Measurements from ENCODE around the gene PABPN1L.

PABPN1L gene

GRCh38 chr16:88861359-88861758 is 5.1 kb downstream of the PABPN1L start:
- DNase-seq: no peak
- Histone ChIP-seq H3K9me3 (ENCODE audit: control extremely low read depth in 1 of 5, control insufficient read depth in 4 of 5, insufficient read depth in 2 of 5, low read depth in 1 of 5, low read length in 4 of 5) (no peaks in the 10 kb centered on the region), H3K4me3 (ENCODE audit: control insufficient read depth in 1 of 7, extremely low read depth in 1 of 7, insufficient read depth in 4 of 7, low read depth in 2 of 7, low read length in 6 of 7) (no peak overlapping the region), H3K4me1 (ENCODE audit: control extremely low read depth in 1 of 4, control insufficient read depth in 4 of 4, insufficient read depth in 4 of 4, low read length in 3 of 4) (peaks cover 0 to 12% (median 11%) of the 10 kb centered on the region in 4 experiments), H3K36me3 (ENCODE audit: control insufficient read depth in 4 of 4, insufficient read depth in 4 of 4, low read length in 3 of 4) (peaks cover 3 to 49% (median 31%) of the 10 kb centered on the region in 4 experiments), H3K27me3 (replicated peaks in 2 of 5; ENCODE audit: control insufficient read depth in 4 of 5, insufficient read depth in 5 of 5, low read length in 4 of 5) (no peaks in the 10 kb centered on the region), H3K27ac (ENCODE audit: insufficient read depth in 1 of 2, low read depth in 1 of 2, low read length in 2 of 2, poor library complexity in 1 of 2, severe bottlenecking in 2 of 2) (no peak overlapping the region)
- CTCF ChIA-PET: no interaction called here
- POLR2A ChIA-PET: interaction anchor here (0.9 kb wide), 1 partner anchor 10 kb away, joined by 3 read pairs; no protein-coding TSS in a partner anchor
- 98% methylated on average over 17 of the region's 19 CpGs for WGBS (ENCODE audit: insufficient coverage)

GRCh38 chr16:88859381-88860091 is 6.9 kb downstream of the PABPN1L start:
- no peak for DNase-seq
- Histone ChIP-seq H3K4me3 (ENCODE audit: control insufficient read depth in 1 of 7, extremely low read depth in 1 of 7, insufficient read depth in 4 of 7, low read depth in 2 of 7, low read length in 6 of 7) (no peak overlapping the region), H3K27me3 (replicated peaks in 2 of 5; ENCODE audit: control insufficient read depth in 4 of 5, insufficient read depth in 5 of 5, low read length in 4 of 5) (no peaks in the 10 kb centered on the region), H3K4me1 (ENCODE audit: control extremely low read depth in 1 of 4, control insufficient read depth in 4 of 4, insufficient read depth in 4 of 4, low read length in 3 of 4) (peaks cover 3 to 29% (median 29%) of the 10 kb centered on the region in 4 experiments), H3K9me3 (ENCODE audit: control extremely low read depth in 1 of 5, control insufficient read depth in 4 of 5, insufficient read depth in 2 of 5, low read depth in 1 of 5, low read length in 4 of 5) (no peaks in the 10 kb centered on the region), H3K27ac (ENCODE audit: insufficient read depth in 1 of 2, low read depth in 1 of 2, low read length in 2 of 2, poor library complexity in 1 of 2, severe bottlenecking in 2 of 2) (no peak overlapping the region), H3K36me3 (ENCODE audit: control insufficient read depth in 4 of 4, insufficient read depth in 4 of 4, low read length in 3 of 4) (peaks cover 3 to 49% (median 31%) of the 10 kb centered on the region in 4 experiments)
- CTCF ChIA-PET: interaction anchor here (1.0 to 3.6 kb wide), 5 partner anchors 9 to 297 kb away, joined by 3 to 39 read pairs (median 5); no protein-coding TSS in a partner anchor
- 97% methylated on average over 20 of the region's 20 CpGs for WGBS (ENCODE audit: insufficient coverage)
- POLR2A ChIA-PET: no interaction called here

- 15% methylated on average over 11 of the region's 12 CpGs for whole genome bisulfite sequencing (ENCODE audit: insufficient coverage)
- Histone ChIP-seq H3K36me3 (ENCODE audit: control insufficient read depth in 4 of 4, insufficient read depth in 4 of 4, low read length in 3 of 4) (peaks cover 3 to 47% (median 32%) of the 10 kb centered on the region in 4 experiments), H3K4me3 (ENCODE audit: control insufficient read depth in 1 of 7, extremely low read depth in 1 of 7, insufficient read depth in 4 of 7, low read depth in 2 of 7, low read length in 6 of 7) (peak overlapping the region; percentile 83 to 98 (median 93))
These were observed 8.6 kb downstream of the PABPN1L start for GRCh38 chr16:88857728-88858339.

DNA sequence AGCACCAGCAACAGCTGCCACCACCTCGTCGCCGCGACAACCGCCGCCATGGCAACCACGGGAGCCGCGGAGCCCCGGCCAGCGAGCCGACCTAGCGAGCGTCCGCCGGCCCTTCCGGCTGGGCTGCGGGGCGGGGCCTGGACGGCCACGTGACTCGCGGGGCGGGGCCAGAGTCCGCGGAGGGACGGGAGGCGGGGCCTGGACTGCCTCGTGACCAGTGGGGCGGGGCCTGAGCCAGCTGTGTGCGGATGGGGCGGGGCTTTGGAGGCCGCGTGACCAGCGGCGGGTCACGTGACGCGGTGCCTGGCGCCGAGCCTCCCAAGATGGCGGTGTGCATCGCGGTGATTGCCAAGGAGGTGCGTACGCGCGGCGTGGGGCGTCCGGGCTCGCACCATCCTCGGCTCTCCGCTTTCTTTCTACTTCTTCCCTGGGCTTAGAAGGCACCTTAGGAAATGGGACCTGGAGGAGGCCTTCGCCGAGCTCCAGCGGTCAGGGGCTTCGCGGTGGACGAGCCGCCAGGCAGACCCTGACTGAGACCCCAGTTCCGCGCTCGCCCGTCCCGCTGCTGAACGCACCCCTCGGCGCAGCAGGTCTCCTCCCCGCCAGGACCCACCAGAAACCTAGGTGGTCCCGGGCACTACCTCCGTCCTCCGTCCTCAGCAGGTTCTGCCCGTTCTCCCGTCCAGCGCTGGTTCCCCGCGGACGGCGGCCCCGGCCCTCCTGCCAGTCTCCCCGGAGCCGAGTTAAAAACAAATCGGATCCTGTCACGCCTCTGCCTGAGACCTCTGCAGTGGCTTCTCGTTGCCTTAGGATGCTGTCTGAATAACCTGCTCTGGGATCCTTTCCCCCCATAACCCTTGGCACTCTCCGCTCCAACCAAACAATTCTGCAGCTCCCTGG is 9.4 kb downstream of the PABPN1L start, which contains the start of the genes GALNS and TRAPPC2L:
Gene GALNS (minus strand): TSS at position 120 of the 900 bp plus-strand sequence. CDS start 70 bp downstream, at position 50.
Gene TRAPPC2L (plus strand): TSS at position 300 of the 900 bp plus-strand sequence. CDS start 24 bp downstream, at position 324.
- Histone ChIP-seq H3K9me3 (ENCODE audit: control extremely low read depth in 1 of 5, control insufficient read depth in 4 of 5, insufficient read depth in 2 of 5, low read depth in 1 of 5, low read length in 4 of 5) (no peaks in the 10 kb centered on the region), H3K4me3 (ENCODE audit: control insufficient read depth in 1 of 7, extremely low read depth in 1 of 7, insufficient read depth in 4 of 7, low read depth in 2 of 7, low read length in 6 of 7) (peak within 1 kb of the TSS; percentile 83 to 98 (median 93)), H3K27ac (ENCODE audit: insufficient read depth in 1 of 2, low read depth in 1 of 2, low read length in 2 of 2, poor library complexity in 1 of 2, severe bottlenecking in 2 of 2) (peak within 1 kb of the TSS in 1 of 2 experiments; percentile 61), H3K27me3 (replicated peaks in 2 of 5; ENCODE audit: control insufficient read depth in 4 of 5, insufficient read depth in 5 of 5, low read length in 4 of 5) (no peaks in the 10 kb centered on the region), H3K4me1 (ENCODE audit: control extremely low read depth in 1 of 4, control insufficient read depth in 4 of 4, insufficient read depth in 4 of 4, low read length in 3 of 4) (peaks cover 3 to 43% (median 33%) of the 10 kb centered on the region in 4 experiments), H3K36me3 (ENCODE audit: control insufficient read depth in 4 of 4, insufficient read depth in 4 of 4, low read length in 3 of 4) (peaks cover 3 to 40% (median 26%) of the 10 kb centered on the region in 4 experiments)
- ChIA-PET CTCF (interaction anchor here (1.0 to 3.6 kb wide), 22 partner anchors 8 to 359 kb away, joined by 3 to 39 read pairs (median 4); partner anchors contain the start of genes APRT and PABPN1L), POLR2A (no interaction called here)
- peak; percentile 89 to 95 (median 94) for DNase-seq
- under 1% methylated on average over 72 of the region's 87 CpGs for WGBS (ENCODE audit: insufficient coverage)

More at GRCh38 chr16:88857728-88858339, 8.6 kb downstream of the PABPN1L start:
- H3K27ac ChIP-seq (ENCODE audit: insufficient read depth in 1 of 2, low read depth in 1 of 2, low read length in 2 of 2, poor library complexity in 1 of 2, severe bottlenecking in 2 of 2): peak overlapping the region in 1 of 2 experiments; percentile 61
- peaks cover 3 to 43% (median 33%) of the 10 kb centered on the region in 4 experiments for H3K4me1 ChIP-seq (ENCODE audit: control extremely low read depth in 1 of 4, control insufficient read depth in 4 of 4, insufficient read depth in 4 of 4, low read length in 3 of 4)
- peak; percentile 79 to 87 (median 84) for DNase-seq
- H3K9me3 ChIP-seq (ENCODE audit: control extremely low read depth in 1 of 5, control insufficient read depth in 4 of 5, insufficient read depth in 2 of 5, low read depth in 1 of 5, low read length in 4 of 5): no peaks in the 10 kb centered on the region
- H3K27me3 ChIP-seq (replicated peaks in 2 of 5; ENCODE audit: control insufficient read depth in 4 of 5, insufficient read depth in 5 of 5, low read length in 4 of 5): no peaks in the 10 kb centered on the region
- ChIA-PET POLR2A (interaction anchor here (0.7 kb wide), 1 partner anchor 79 kb away, joined by 3 read pairs; no protein-coding TSS in a partner anchor), CTCF (interaction anchor here (1.0 to 3.6 kb wide), 23 partner anchors 8 to 358 kb away, joined by 3 to 39 read pairs (median 4); partner anchors contain the start of genes APRT and PABPN1L)

GRCh38 chr16:88856122-88856827 is 10.2 kb downstream of the PABPN1L start:
- no peak for DNase-seq
- CTCF ChIA-PET: interaction anchor here (1.0 to 3.6 kb wide), 11 partner anchors 10 to 110 kb away, joined by 3 to 39 read pairs (median 6); partner anchors contain the start of genes APRT and PABPN1L
- no peak overlapping the region for H3K27ac ChIP-seq (ENCODE audit: insufficient read depth in 1 of 2, low read depth in 1 of 2, low read length in 2 of 2, poor library complexity in 1 of 2, severe bottlenecking in 2 of 2)
- peaks cover 3 to 43% (median 33%) of the 10 kb centered on the region in 4 experiments for H3K4me1 ChIP-seq (ENCODE audit: control extremely low read depth in 1 of 4, control insufficient read depth in 4 of 4, insufficient read depth in 4 of 4, low read length in 3 of 4)
- no peaks in the 10 kb centered on the region for H3K27me3 ChIP-seq (replicated peaks in 2 of 5; ENCODE audit: control insufficient read depth in 4 of 5, insufficient read depth in 5 of 5, low read length in 4 of 5)
- WGBS (ENCODE audit: insufficient coverage): 37% methylated on average over 23 of the region's 53 CpGs
- peak overlapping the region; percentile 83 to 98 (median 93) for H3K4me3 ChIP-seq (ENCODE audit: control insufficient read depth in 1 of 7, extremely low read depth in 1 of 7, insufficient read depth in 4 of 7, low read depth in 2 of 7, low read length in 6 of 7)
- H3K9me3 ChIP-seq (ENCODE audit: control extremely low read depth in 1 of 5, control insufficient read depth in 4 of 5, insufficient read depth in 2 of 5, low read depth in 1 of 5, low read length in 4 of 5): no peaks in the 10 kb centered on the region
- H3K36me3 ChIP-seq (ENCODE audit: control insufficient read depth in 4 of 4, insufficient read depth in 4 of 4, low read length in 3 of 4): peaks cover 2 to 32% (median 22%) of the 10 kb centered on the region in 4 experiments
- POLR2A ChIA-PET: interaction anchor here (0.6 kb wide), 1 partner anchor 437 kb away, joined by 5 read pairs; no protein-coding TSS in a partner anchor

GRCh38 chr16:88855736-88856121 is 10.7 kb downstream of the PABPN1L start:
- H3K27ac ChIP-seq (ENCODE audit: insufficient read depth in 1 of 2, low read depth in 1 of 2, low read length in 2 of 2, poor library complexity in 1 of 2, severe bottlenecking in 2 of 2): no peak overlapping the region
- CTCF ChIA-PET: interaction anchor here (3.6 kb wide), 1 partner anchor 39 kb away, joined by 39 read pairs; no protein-coding TSS in a partner anchor

More at GRCh38 chr16:88855736-88856121, 10.7 kb downstream of the PABPN1L start:
- no peaks in the 10 kb centered on the region for H3K9me3 ChIP-seq (ENCODE audit: control extremely low read depth in 1 of 5, control insufficient read depth in 4 of 5, insufficient read depth in 2 of 5, low read depth in 1 of 5, low read length in 4 of 5)
- POLR2A ChIA-PET: interaction anchor here (0.8 kb wide), 1 partner anchor 10 kb away, joined by 3 read pairs; no protein-coding TSS in a partner anchor
- peak overlapping the region in 3 of 7 experiments; percentile 51 to 69 (median 60) for H3K4me3 ChIP-seq (ENCODE audit: control insufficient read depth in 1 of 7, extremely low read depth in 1 of 7, insufficient read depth in 4 of 7, low read depth in 2 of 7, low read length in 6 of 7)
- DNase-seq: no peak
- peaks cover 0 to 26% (median 18%) of the 10 kb centered on the region in 4 experiments for H3K36me3 ChIP-seq (ENCODE audit: control insufficient read depth in 4 of 4, insufficient read depth in 4 of 4, low read length in 3 of 4)
- WGBS (ENCODE audit: insufficient coverage): 93% methylated on average over 12 of the region's 13 CpGs
- H3K27me3 ChIP-seq (replicated peaks in 2 of 5; ENCODE audit: control insufficient read depth in 4 of 5, insufficient read depth in 5 of 5, low read length in 4 of 5): no peaks in the 10 kb centered on the region
- H3K4me1 ChIP-seq (ENCODE audit: control extremely low read depth in 1 of 4, control insufficient read depth in 4 of 4, insufficient read depth in 4 of 4, low read length in 3 of 4): peaks cover 3 to 43% (median 33%) of the 10 kb centered on the region in 4 experiments
